HepG2 (cell line): Measurements from ENCODE around the gene RBM47. TPM values are rescaled to one million over a fixed set of nuclear protein-coding genes. Genes with fewer than 3 reads are reported as not detected.

Source experiments
- ATAC-seq: fragments of 200-7000 bp; cut with Tn5 transposase; 3 replicates; pipeline ENCODE4 v1.9.1; 2020; ENCODE audit warnings: mild to moderate bottlenecking, moderate library complexity
- BruUV-seq: library from RNA; stranded (reverse); fragments of 400-500 nt; replicated peaks from 2 replicates; lab custom pipeline; 2021; lab: Mats Ljungman, UMichigan
- CTCF ChIA-PET: fragments of 300-600 bp; formaldehyde crosslinking; extraction: SDS; loops from one replicate; lab custom pipeline; 2021; ENCODE audit warnings: low total read pairs, inconsistent platforms, low intra/inter-chr PET ratio; lab: Yijun Ruan, JAX
- POLR2A ChIA-PET: fragments of 350-600 bp; sonication (Branson Sonifier 250); formaldehyde crosslinking; loops from one replicate; lab custom pipeline; 2020; ENCODE audit warnings: antibody characterized with exemption, inconsistent platforms; lab: Yijun Ruan, JAX
- DNase-seq: peaks from one replicate; pipeline ENCODE4 v3.0.0-alpha.2; 2015; ENCODE audit warnings: low spot score
- FAIRE-seq: peaks from 3 replicates; lab custom pipeline; 2011; peaks lifted over from hg19 to GRCh38; lab: Jason Lieb, UNC
- H2AFZ ChIP-seq: one replicate; pipeline ENCODE4 v1.6.1; 2011; ENCODE audit warnings: low read length, inconsistent platforms
- H3K27ac ChIP-seq: fragments of 300-600 bp; 3 replicates; pipeline ENCODE4 v1.8.0; 2011; ENCODE audit warnings: mixed run types, mild to moderate bottlenecking, mixed read lengths, low read length, inconsistent platforms; ENCODE audit not compliant: insufficient read depth; ENCODE audit errors: extremely low read length
- H3K27me3 ChIP-seq, 2 experiments: fragments of 200-600 bp in 1 of 2; 2 replicates in 1 of 2; 3 replicates in 1 of 2; pipeline versions ENCODE4 v1.6.0 to v1.8.0; 2011; ENCODE audit warnings: low read length in 2 of 2, mild to moderate bottlenecking in 2 of 2, moderate library complexity in 2 of 2, inconsistent platforms in 1 of 2; ENCODE audit not compliant: insufficient read depth in 2 of 2, control insufficient read depth in 1 of 2
- H3K36me3 ChIP-seq, 2 experiments: fragments of 200-600 bp in 1 of 2; replicated peaks in 1 of 2; 2 replicates in 1 of 2; 3 replicates in 1 of 2; pipeline versions ENCODE4 v1.5.1 to v1.8.0; 2011; ENCODE audit warnings: low read length in 2 of 2, inconsistent platforms in 1 of 2; ENCODE audit not compliant: insufficient read depth in 2 of 2, control insufficient read depth in 1 of 2
- H3K4me1 ChIP-seq: 2 replicates; pipeline ENCODE4 v1.5.1; 2012; ENCODE audit warnings: low read length, inconsistent platforms; ENCODE audit not compliant: insufficient read depth
- H3K4me2 ChIP-seq: 2 replicates; pipeline ENCODE4 v1.6.0; 2011; ENCODE audit warnings: low read depth, low read length, inconsistent platforms
- H3K4me3 ChIP-seq, 3 experiments: fragments of 200-600 bp in 1 of 3; sonication (generic), shearing (Covaris generic) in 1 of 3; replicated peaks in 1 of 3; 2 replicates each; pipeline ENCODE4 v1.5.1; 2011 to 2016; ENCODE audit warnings: low read length in 3 of 3, inconsistent platforms in 2 of 3, low read depth in 2 of 3, mild to moderate bottlenecking in 2 of 3, control low read depth in 1 of 3, mixed read lengths in 1 of 3; ENCODE audit not compliant: insufficient read depth in 1 of 3
- H3K79me2 ChIP-seq: one replicate; pipeline ENCODE4 v1.6.1; 2011; ENCODE audit warnings: low read length, inconsistent platforms; ENCODE audit not compliant: insufficient read depth
- H3K9ac ChIP-seq: 2 replicates; pipeline ENCODE4 v1.6.0; 2011; ENCODE audit warnings: mild to moderate bottlenecking, low read depth, low read length, inconsistent platforms; ENCODE audit not compliant: insufficient read depth
- H3K9me3 ChIP-seq: 2 replicates; pipeline ENCODE4 v1.5.1; 2012; ENCODE audit warnings: mild to moderate bottlenecking, low read length
- H4K20me1 ChIP-seq: 2 replicates; pipeline ENCODE4 v1.6.0; 2011; ENCODE audit warnings: inconsistent platforms, mild to moderate bottlenecking, low read length, moderate library complexity; ENCODE audit not compliant: insufficient read depth
- ARHGAP35 ChIP-seq: sonication (generic); formaldehyde crosslinking; IDR thresholded peaks from 2 replicates; pipeline ENCODE4 v1.9.0; 2022; ENCODE audit warnings: mild to moderate bottlenecking, inconsistent platforms, moderate library complexity, missing genetic modification reagents, borderline replicate concordance
- CENPT ChIP-seq: sonication (generic); formaldehyde crosslinking; IDR thresholded peaks from 2 replicates; pipeline ENCODE4 v1.8.0; 2022; ENCODE audit warnings: low read depth, mild to moderate bottlenecking, moderate library complexity, missing genetic modification reagents
- JUNB ChIP-seq: sonication (generic); formaldehyde crosslinking; IDR thresholded peaks from 2 replicates; pipeline ENCODE4 v1.8.0; 2022; ENCODE audit warnings: missing genetic modification reagents, mild to moderate bottlenecking, borderline replicate concordance
- MAFF ChIP-seq: IDR thresholded peaks from 2 replicates; pipeline ENCODE4 v1.6.1; 2011; ENCODE audit warnings: low read depth, low read length, improper control_type of control experiment
- PHF20 ChIP-seq: sonication (generic); formaldehyde crosslinking; IDR thresholded peaks from 2 replicates; pipeline ENCODE4 v1.5.0; 2020; ENCODE audit warnings: mild to moderate bottlenecking, missing genetic modification reagents
- SOX13 ChIP-seq, 3 experiments: fragments of 450-650 bp in 1 of 3; sonication (generic) in 1 of 3; formaldehyde crosslinking in 1 of 3; IDR thresholded peaks in 2 of 3; conservative IDR thresholded peaks in 1 of 3; 2 replicates each; pipeline versions ENCODE4 v1.5.0 to v1.6.1; 2016 to 2020; ENCODE audit warnings: antibody characterized with exemption in 1 of 3, mild to moderate bottlenecking in 1 of 3, missing compliant biosample characterization in 1 of 3, missing genetic modification reagents in 1 of 3, moderate library complexity in 1 of 3
- TOPORS ChIP-seq: sonication (generic); formaldehyde crosslinking; IDR thresholded peaks from 2 replicates; pipeline ENCODE4 v1.8.0; 2023; ENCODE audit warnings: mild to moderate bottlenecking, missing genetic modification reagents
- ZNF207 ChIP-seq: fragments of 450-650 bp; IDR thresholded peaks from 2 replicates; pipeline ENCODE4 v1.6.1; 2016; ENCODE audit warnings: antibody characterized with exemption, borderline replicate concordance
- ZNF30 ChIP-seq: sonication (generic); formaldehyde crosslinking; IDR thresholded peaks from 2 replicates; pipeline ENCODE4 v1.5.0; 2020; ENCODE audit warnings: mild to moderate bottlenecking, missing genetic modification reagents
- ZNF703 ChIP-seq: sonication (generic); formaldehyde crosslinking; IDR thresholded peaks from 2 replicates; pipeline ENCODE4 v1.5.1; 2020; ENCODE audit warnings: missing genetic modification reagents, mild to moderate bottlenecking, moderate library complexity, borderline replicate concordance
- ZNF749 ChIP-seq: sonication (generic); formaldehyde crosslinking; IDR thresholded peaks from 2 replicates; pipeline ENCODE4 v1.8.0; 2022; ENCODE audit warnings: mild to moderate bottlenecking, missing genetic modification reagents, moderate library complexity, borderline replicate concordance
- WGBS: methylation state at CpG from one replicate; pipeline ENCODE4 v1.1.6; 2017; ENCODE audit warnings: low lambda C conversion rate; 5-methylcytosine and 5-hydroxymethylcytosine counted together
- in situ Hi-C: cut with HindIII; loops from 2 replicates; pipeline ENCODE4 v1.10.0; 2017; ENCODE audit warnings: low pct_unique_long_range_greater_than_20kb; ENCODE audit not compliant: extremely low pct_ligation_motif_present
- intact Hi-C: fragments of 100-400 bp; cut with micrococcal nuclease; formaldehyde crosslinking; loops from one replicate; pipeline ENCODE4 v1.10.0; 2022; ENCODE audit not compliant: unreplicated experiment
- polyA plus RNA-seq, 8 experiments: library from polyadenylated mRNA; depleted of rRNA in 3 of 8; stranded (reverse) in 7 of 8; unstranded in 1 of 8; fragments of >200 nt; fragmentation: Illumina TruSeq in 4 of 8; extraction: Trizol in 4 of 8; gene quantifications; 2 replicates each; pipeline versions ENCODE4 v1.2.1 to v1.2.3, GENCODE V29; 2011 to 2016; ENCODE audit warnings: low read depth in 4 of 8, missing spikeins in 1 of 8, mixed read lengths in 1 of 8; ENCODE audit not compliant: insufficient read depth in 1 of 8
- total RNA-seq, 5 experiments: library from RNA; depleted of rRNA; stranded (reverse); fragments of >200 nt; fragmentation: Illumina TruSeq; extraction: Trizol; gene quantifications; 2 replicates each; pipeline ENCODE4 v1.2.3, GENCODE V29; 2016; ENCODE audit warnings: low read depth in 1 of 5
- TF ChIP-seq, protein P1 (sequence below): sonication (generic); formaldehyde crosslinking; IDR thresholded peaks from 2 replicates; pipeline ENCODE4 v1.4.0; 2020; ENCODE audit warnings: missing genetic modification reagents
- TF ChIP-seq, protein P2 (sequence below): sonication (generic); formaldehyde crosslinking; IDR thresholded peaks from 2 replicates; pipeline ENCODE4 v1.8.0; 2023; ENCODE audit warnings: mild to moderate bottlenecking, missing genetic modification reagents
- TF ChIP-seq, protein P3 (sequence below): sonication (generic); formaldehyde crosslinking; IDR thresholded peaks from 2 replicates; pipeline ENCODE4 v1.5.1; 2020; ENCODE audit warnings: missing genetic modification reagents, mild to moderate bottlenecking, borderline replicate concordance

Gene RBM47
- total and polyA plus RNA-seq, 2 of the 13 experiments (the other 11 are each of a cell fraction or from before 2014, with no cell fraction given), result 1.2 to 2.5 TPM

DNA sequence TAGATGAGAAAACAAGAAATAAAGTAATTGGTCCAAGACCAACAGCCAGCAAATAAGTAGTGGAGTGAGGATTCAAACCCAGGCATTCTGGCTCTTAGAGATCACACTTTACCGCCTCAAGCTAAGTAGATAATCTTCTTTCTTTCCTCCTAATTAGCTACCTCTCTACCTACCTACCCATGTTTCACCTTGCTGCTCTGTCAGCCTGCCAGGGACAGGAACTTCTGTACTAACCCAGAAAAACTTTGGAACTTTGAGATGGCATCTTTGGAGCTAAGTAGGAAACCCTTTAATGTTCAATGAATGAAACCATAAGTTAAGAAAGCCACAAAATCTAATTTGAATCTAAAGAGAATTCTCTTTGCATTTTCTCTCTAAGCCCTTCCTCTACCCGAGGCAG lies 149.4 kb downstream of the RBM47 start (continued):
- TF ChIP-seq CENPT, result no peak
- no peak for TF ChIP-seq JUNB (CRISPR knock-in tag)
- TF ChIP-seq ARHGAP35 (CRISPR knock-in tag), result no peak
- no peak for TF ChIP-seq ZNF749
- TF ChIP-seq PHF20 (CRISPR knock-in tag), result no peak
- TF ChIP-seq, protein P1, sequence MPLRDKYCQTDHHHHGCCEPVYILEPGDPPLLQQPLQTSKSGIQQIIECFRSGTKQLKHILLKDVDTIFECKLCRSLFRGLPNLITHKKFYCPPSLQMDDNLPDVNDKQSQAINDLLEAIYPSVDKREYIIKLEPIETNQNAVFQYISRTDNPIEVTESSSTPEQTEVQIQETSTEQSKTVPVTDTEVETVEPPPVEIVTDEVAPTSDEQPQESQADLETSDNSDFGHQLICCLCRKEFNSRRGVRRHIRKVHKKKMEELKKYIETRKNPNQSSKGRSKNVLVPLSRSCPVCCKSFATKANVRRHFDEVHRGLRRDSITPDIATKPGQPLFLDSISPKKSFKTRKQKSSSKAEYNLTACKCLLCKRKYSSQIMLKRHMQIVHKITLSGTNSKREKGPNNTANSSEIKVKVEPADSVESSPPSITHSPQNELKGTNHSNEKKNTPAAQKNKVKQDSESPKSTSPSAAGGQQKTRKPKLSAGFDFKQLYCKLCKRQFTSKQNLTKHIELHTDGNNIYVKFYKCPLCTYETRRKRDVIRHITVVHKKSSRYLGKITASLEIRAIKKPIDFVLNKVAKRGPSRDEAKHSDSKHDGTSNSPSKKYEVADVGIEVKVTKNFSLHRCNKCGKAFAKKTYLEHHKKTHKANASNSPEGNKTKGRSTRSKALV (CRISPR knock-in tag), result no peak
- TF ChIP-seq SOX13 (IDR thresholded peaks at IDR 0.05), result no peak
- no peak for TF ChIP-seq SOX13 (CRISPR knock-in tag; conservative IDR thresholded peaks at IDR 0.05 in 1 of 2, IDR thresholded peaks at IDR 0.05 in 1 of 2)
- TF ChIP-seq ZNF703 (CRISPR knock-in tag), result no peak

DNA sequence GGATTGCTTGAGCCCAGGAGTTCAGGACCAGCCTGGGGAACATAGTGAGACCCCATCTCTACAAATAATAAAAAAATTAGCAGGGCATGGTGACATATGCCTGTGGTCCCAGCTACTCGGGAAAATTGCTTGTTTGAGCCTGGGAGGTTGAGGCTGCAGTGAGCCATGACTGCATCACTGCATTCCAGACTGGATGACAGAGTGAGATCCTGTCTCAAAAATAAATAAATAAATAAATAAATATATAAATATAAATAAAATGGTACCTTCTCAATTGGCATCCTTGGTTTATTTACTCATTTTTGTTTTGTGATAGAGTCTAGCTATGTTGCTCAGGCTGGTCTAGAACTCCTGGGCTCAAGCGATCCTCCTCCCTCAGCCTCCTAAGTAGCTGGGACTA lies 150.3 kb downstream of the RBM47 start:
- intact Hi-C loops, result no loop called here

More for the DNA sequence above, 150.3 kb downstream of the RBM47 start:
- Histone ChIP-seq H3K9me3 (no peaks in the 10 kb centered on the region), H3K36me3 (no peaks in the 10 kb centered on the region), H2AFZ (no peak overlapping the region), H3K9ac (no peak overlapping the region), H3K4me1 (peaks cover 22% of the 10 kb centered on the region), H3K27me3 (no peaks in the 10 kb centered on the region; a peak in 2 of 5 replicates), H3K27ac (no peak overlapping the region), H4K20me1 (no peaks in the 10 kb centered on the region), H3K4me3 (no peak overlapping the region), H3K4me2 (no peak overlapping the region), H3K79me2 (no peaks in the 10 kb centered on the region)
- DNase-seq (no peak), ATAC-seq (no peak), FAIRE-seq (no peak)
- TF ChIP-seq, protein P2, sequence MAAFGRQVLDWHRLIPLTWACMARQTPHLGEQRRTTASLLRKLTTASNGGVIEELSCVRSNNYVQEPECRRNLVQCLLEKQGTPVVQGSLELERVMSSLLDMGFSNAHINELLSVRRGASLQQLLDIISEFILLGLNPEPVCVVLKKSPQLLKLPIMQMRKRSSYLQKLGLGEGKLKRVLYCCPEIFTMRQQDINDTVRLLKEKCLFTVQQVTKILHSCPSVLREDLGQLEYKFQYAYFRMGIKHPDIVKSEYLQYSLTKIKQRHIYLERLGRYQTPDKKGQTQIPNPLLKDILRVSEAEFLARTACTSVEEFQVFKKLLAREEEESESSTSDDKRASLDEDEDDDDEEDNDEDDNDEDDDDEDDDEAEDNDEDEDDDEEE (CRISPR knock-in tag), result no peak
- TF ChIP-seq TOPORS (CRISPR knock-in tag), result no peak
- no peak for TF ChIP-seq MAFF
- TF ChIP-seq, protein P3, sequence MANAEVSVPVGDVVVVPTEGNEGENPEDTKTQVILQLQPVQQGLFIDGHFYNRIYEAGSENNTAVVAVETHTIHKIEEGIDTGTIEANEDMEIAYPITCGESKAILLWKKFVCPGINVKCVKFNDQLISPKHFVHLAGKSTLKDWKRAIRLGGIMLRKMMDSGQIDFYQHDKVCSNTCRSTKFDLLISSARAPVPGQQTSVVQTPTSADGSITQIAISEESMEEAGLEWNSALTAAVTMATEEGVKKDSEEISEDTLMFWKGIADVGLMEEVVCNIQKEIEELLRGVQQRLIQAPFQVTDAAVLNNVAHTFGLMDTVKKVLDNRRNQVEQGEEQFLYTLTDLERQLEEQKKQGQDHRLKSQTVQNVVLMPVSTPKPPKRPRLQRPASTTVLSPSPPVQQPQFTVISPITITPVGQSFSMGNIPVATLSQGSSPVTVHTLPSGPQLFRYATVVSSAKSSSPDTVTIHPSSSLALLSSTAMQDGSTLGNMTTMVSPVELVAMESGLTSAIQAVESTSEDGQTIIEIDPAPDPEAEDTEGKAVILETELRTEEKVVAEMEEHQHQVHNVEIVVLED (CRISPR knock-in tag), result no peak
- no peak for TF ChIP-seq ZNF207
- TF ChIP-seq ARHGAP35 (CRISPR knock-in tag), result no peak
- no peak for TF ChIP-seq ZNF30 (CRISPR knock-in tag)
- no TSS peak for BruUV-seq
- in situ Hi-C loops, result no loop called here
- WGBS, result 22% methylated on average over 2 of the region's 2 CpGs
- ChIA-PET CTCF (no interaction called here), POLR2A (no interaction called here)
